HCT116 (cell line): ENCODE results near the gene POU1F1. TPM values are rescaled to one million over a fixed set of nuclear protein-coding genes. Genes with fewer than 3 reads are reported as not detected.

ENCODE experiments used
- ATAC-seq: fragments of 200-7000 bp; cut with Tn5 transposase; 2 replicates; pipeline ENCODE4 v1.9.1; 2020; ENCODE audit warnings: mild to moderate bottlenecking, moderate library complexity
- BruUV-seq: library from RNA; stranded (reverse); fragments of 400-500 nt; replicated peaks from 2 replicates; lab custom pipeline; 2021; lab: Mats Ljungman, UMichigan
- CTCF ChIA-PET: fragments of 300-600 bp; sonication (Branson Sonifier 250); formaldehyde crosslinking; loops from one replicate; lab custom pipeline; 2021; ENCODE audit warnings: antibody characterized with exemption; lab: Charles Lee
- POLR2A ChIA-PET: fragments of 300-600, 350-600 bp; sonication (Branson Sonifier 250); formaldehyde crosslinking; loops from one replicate; lab custom pipeline; 2021; ENCODE audit warnings: antibody characterized with exemption; lab: Charles Lee
- RAD21 ChIA-PET, 2 experiments: fragments of 300-600 bp; sonication (Branson Sonifier 250); formaldehyde crosslinking; loops; one replicate each; lab custom pipeline; 2023; ENCODE audit warnings: low total read pairs in 2 of 2; ENCODE audit not compliant: uncharacterized antibody in 2 of 2, unreplicated experiment in 2 of 2, low non-redundant PET in 1 of 2; lab: Charles Lee
- DNase-seq: peaks from one replicate; pipeline ENCODE4 v3.0.0-alpha.2; 2010; ENCODE audit warnings: low read depth, low spot score
- H2AFZ ChIP-seq: fragments of 200-600 bp; shearing (Covaris generic), sonication (generic); 2 replicates; pipeline ENCODE4 v1.6.1; 2017; ENCODE audit warnings: low read depth, mixed run types, mixed read lengths, antibody characterized with exemption, low read length; ENCODE audit not compliant: poor library complexity, severe bottlenecking
- H3K27ac ChIP-seq: 2 replicates; pipeline ENCODE4 v1.5.1; 2012; ENCODE audit warnings: low read depth, low read length
- H3K27me3 ChIP-seq: fragments of 200-600 bp; sonication (generic); 2 replicates; pipeline ENCODE4 v1.6.1; 2016; ENCODE audit warnings: mixed run types, low read length, mixed read lengths; ENCODE audit not compliant: insufficient read depth
- H3K36me3 ChIP-seq, 2 experiments: fragments of 200-500 bp in 1 of 2; fragments of 200-600 bp in 1 of 2; sonication (Bioruptor generic) in 1 of 2; sonication (generic) in 1 of 2; 2 replicates each; pipeline versions ENCODE4 v1.5.1 to v1.6.1; 2014 to 2016; ENCODE audit warnings: low read length in 2 of 2, inconsistent platforms in 1 of 2, mixed read lengths in 1 of 2, mixed run types in 1 of 2; ENCODE audit not compliant: insufficient read depth in 2 of 2, control insufficient read depth in 1 of 2
- H3K4me1 ChIP-seq, 2 experiments: fragments of 200-600 bp in 1 of 2; sonication (generic) in 1 of 2; 2 replicates each; pipeline versions ENCODE4 v1.5.1 to v1.6.1; 2012 to 2017; ENCODE audit warnings: low read length in 2 of 2, inconsistent platforms in 1 of 2, mild to moderate bottlenecking in 1 of 2, mixed read lengths in 1 of 2, mixed run types in 1 of 2, moderate library complexity in 1 of 2; ENCODE audit not compliant: insufficient read depth in 2 of 2, control insufficient read depth in 1 of 2
- H3K4me2 ChIP-seq: fragments of 200-600 bp; sonication (generic); 2 replicates; pipeline ENCODE4 v1.6.1; 2017; ENCODE audit warnings: mixed run types, low read length, mixed read lengths
- H3K4me3 ChIP-seq, 2 experiments: fragments of 200-600 bp in 1 of 2; sonication (generic) in 1 of 2; replicated peaks in 1 of 2; 2 replicates each; pipeline ENCODE4 v1.5.1; 2011 to 2016; ENCODE audit warnings: low read length in 2 of 2, control low read depth in 1 of 2, low read depth in 1 of 2, mild to moderate bottlenecking in 1 of 2, mixed read lengths in 1 of 2, mixed run types in 1 of 2
- H3K79me2 ChIP-seq: fragments of 200-600 bp; sonication (generic); 2 replicates; pipeline ENCODE4 v1.6.1; 2017; ENCODE audit warnings: mild to moderate bottlenecking, mixed run types, low read length, moderate library complexity, mixed read lengths; ENCODE audit not compliant: insufficient read depth
- H3K9ac ChIP-seq: fragments of 200-600 bp; sonication (generic); 2 replicates; pipeline ENCODE4 v1.6.1; 2016; ENCODE audit warnings: low read length, mixed read lengths
- H3K9me2 ChIP-seq: fragments of 200-600 bp; sonication (generic), shearing (Covaris generic); 2 replicates; pipeline ENCODE4 v1.6.1; 2017; ENCODE audit warnings: mixed run types, mild to moderate bottlenecking, moderate library complexity; ENCODE audit not compliant: insufficient read depth
- H3K9me3 ChIP-seq, 2 experiments: fragments of 200-500 bp in 1 of 2; fragments of 200-600 bp in 1 of 2; sonication (Bioruptor generic) in 1 of 2; sonication (generic) in 1 of 2; 2 replicates each; pipeline ENCODE4 v1.6.1; 2014 to 2017; ENCODE audit warnings: low read length in 2 of 2, mixed read lengths in 2 of 2, inconsistent platforms in 1 of 2, low read depth in 1 of 2, mild to moderate bottlenecking in 1 of 2, mixed run types in 1 of 2, moderate library complexity in 1 of 2; ENCODE audit not compliant: control insufficient read depth in 1 of 2, insufficient read depth in 1 of 2
- H4K20me1 ChIP-seq: fragments of 200-600 bp; sonication (generic), shearing (Covaris generic); 2 replicates; pipeline ENCODE4 v1.6.1; 2017; ENCODE audit warnings: mixed run types, mild to moderate bottlenecking, moderate library complexity; ENCODE audit not compliant: insufficient read depth
- CBX3 ChIP-seq: IDR thresholded peaks from 2 replicates; pipeline ENCODE4 v1.6.1; 2012; ENCODE audit warnings: low read depth
- EGR1 ChIP-seq: IDR thresholded peaks from 2 replicates; pipeline ENCODE4 v1.6.1; 2012; ENCODE audit warnings: low read depth
- FOSL1 ChIP-seq: IDR thresholded peaks from 2 replicates; pipeline ENCODE4 v1.6.1; 2012; ENCODE audit warnings: low read depth
- POLR2A ChIP-seq: IDR thresholded peaks from 2 replicates; pipeline ENCODE4 v1.7.0; 2011; ENCODE audit warnings: borderline replicate concordance; ENCODE audit not compliant: insufficient read depth, insufficient read length; ENCODE audit errors: extremely low read depth
- POLR2AphosphoS5 ChIP-seq: IDR thresholded peaks from 2 replicates; pipeline ENCODE4 v1.6.1; 2011; ENCODE audit warnings: mild to moderate bottlenecking, low read depth, low read length, moderate library complexity
- SP1 ChIP-seq: IDR thresholded peaks from 2 replicates; pipeline ENCODE4 v1.6.1; 2012; ENCODE audit warnings: low read depth
- TCF7L2 ChIP-seq: IDR thresholded peaks from 2 replicates; pipeline ENCODE4 v1.7.0; 2011; ENCODE audit warnings: borderline replicate concordance, inconsistent platforms; ENCODE audit not compliant: insufficient read depth, insufficient read length; ENCODE audit errors: extremely low read depth
- YY1 ChIP-seq: IDR thresholded peaks from 2 replicates; pipeline ENCODE4 v1.6.1; 2011; ENCODE audit warnings: low read length, low read depth, moderate library complexity, mild to moderate bottlenecking; ENCODE audit not compliant: insufficient replicate concordance; ENCODE audit errors: extremely low read depth
- ZNF274 ChIP-seq: fragments of 200-500 bp; sonication (Bioruptor generic); IDR thresholded peaks from 2 replicates; pipeline ENCODE4 v1.6.1; 2014; ENCODE audit warnings: mild to moderate bottlenecking, low read depth, low read length, inconsistent platforms
- intact Hi-C: fragments of 100-400 bp; cut with micrococcal nuclease; formaldehyde crosslinking; loops from 2 replicates; pipeline ENCODE4 v1.10.0; 2022
- total RNA-seq: library from RNA; stranded (reverse); gene quantifications from one replicate; pipeline ENCODE4 v1.2.1, GENCODE V29; 2021; ENCODE audit not compliant: unreplicated experiment
- TF ChIP-seq, protein P1 (sequence below): IDR thresholded peaks from 2 replicates; pipeline ENCODE4 v1.6.1; 2012; ENCODE audit warnings: low read depth
- TF ChIP-seq, protein P2 (sequence below): IDR thresholded peaks from 2 replicates; pipeline ENCODE4 v1.6.1; 2012
- TF ChIP-seq, protein P3 (sequence below): IDR thresholded peaks from 2 replicates; pipeline ENCODE4 v1.6.1; 2012
- TF ChIP-seq, protein P4 (sequence below), 3 experiments: fragments of 200-600 bp in 1 of 3; sonication (generic) in 1 of 3; IDR thresholded peaks in 2 of 3; conservative IDR thresholded peaks in 1 of 3; 2 replicates each; pipeline ENCODE4 v1.5.1; 2012 to 2017; ENCODE audit warnings: low read depth in 2 of 3, low read length in 2 of 3, antibody characterized with exemption in 1 of 3, borderline replicate concordance in 1 of 3, control low read depth in 1 of 3, mild to moderate bottlenecking in 1 of 3, mixed read lengths in 1 of 3, mixed run types in 1 of 3, moderate library complexity in 1 of 3; ENCODE audit not compliant: insufficient read depth in 1 of 3

POU1F1 gene
- total RNA-seq, 1 experiment from 2014 or later, result not detected

DNA sequence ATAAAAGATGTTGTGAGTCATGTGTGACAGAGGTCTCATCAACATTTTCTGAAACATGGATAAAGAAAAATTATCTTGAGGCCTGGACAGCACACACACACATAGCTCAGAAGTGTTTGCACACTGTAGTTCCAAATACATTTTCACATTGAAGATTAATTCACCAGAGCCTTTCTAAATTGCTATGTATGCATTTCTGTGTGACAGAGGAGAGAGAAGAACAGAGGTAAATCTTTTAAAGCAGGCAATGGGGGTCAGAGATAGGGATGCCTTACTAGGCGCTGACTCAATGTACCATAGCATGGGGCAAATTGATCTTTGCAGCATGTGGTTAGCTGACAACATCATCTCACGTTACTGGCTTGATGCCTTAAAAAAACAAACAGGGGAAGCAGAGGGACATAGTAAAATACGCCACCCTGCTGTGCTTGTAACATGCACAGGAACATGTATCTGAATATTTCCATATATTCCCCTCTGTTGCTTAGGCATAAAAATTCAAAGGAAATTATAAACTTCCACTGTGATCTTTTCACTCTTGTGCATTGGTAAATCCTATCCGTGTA is 7.7 kb downstream of the POU1F1 start:
- intact Hi-C loops, result no loop called here
- no TSS peak for BruUV-seq
- no peaks in the 10 kb centered on the region for H3K27me3 ChIP-seq
- H3K27ac ChIP-seq, result no peak overlapping the region
- no peaks in the 10 kb centered on the region for H3K36me3 ChIP-seq
- no peak overlapping the region for H3K4me2 ChIP-seq
- ATAC-seq (no peak), DNase-seq (no peak)
- H3K4me3 ChIP-seq, result no peak overlapping the region
- no peak overlapping the region for H3K9ac ChIP-seq
- ChIA-PET CTCF (no interaction called here), POLR2A (no interaction called here), RAD21 (no interaction called here)
- H4K20me1 ChIP-seq, result no peaks in the 10 kb centered on the region
- TF ChIP-seq EGR1 (no peak), POLR2AphosphoS5 (no peak), ZNF274 (no peak), CBX3 (no peak), YY1 (no peak), POLR2A (no peak), SP1 (no peak), TCF7L2 (no peak), FOSL1 (no peak)
- TF ChIP-seq, protein P1, sequence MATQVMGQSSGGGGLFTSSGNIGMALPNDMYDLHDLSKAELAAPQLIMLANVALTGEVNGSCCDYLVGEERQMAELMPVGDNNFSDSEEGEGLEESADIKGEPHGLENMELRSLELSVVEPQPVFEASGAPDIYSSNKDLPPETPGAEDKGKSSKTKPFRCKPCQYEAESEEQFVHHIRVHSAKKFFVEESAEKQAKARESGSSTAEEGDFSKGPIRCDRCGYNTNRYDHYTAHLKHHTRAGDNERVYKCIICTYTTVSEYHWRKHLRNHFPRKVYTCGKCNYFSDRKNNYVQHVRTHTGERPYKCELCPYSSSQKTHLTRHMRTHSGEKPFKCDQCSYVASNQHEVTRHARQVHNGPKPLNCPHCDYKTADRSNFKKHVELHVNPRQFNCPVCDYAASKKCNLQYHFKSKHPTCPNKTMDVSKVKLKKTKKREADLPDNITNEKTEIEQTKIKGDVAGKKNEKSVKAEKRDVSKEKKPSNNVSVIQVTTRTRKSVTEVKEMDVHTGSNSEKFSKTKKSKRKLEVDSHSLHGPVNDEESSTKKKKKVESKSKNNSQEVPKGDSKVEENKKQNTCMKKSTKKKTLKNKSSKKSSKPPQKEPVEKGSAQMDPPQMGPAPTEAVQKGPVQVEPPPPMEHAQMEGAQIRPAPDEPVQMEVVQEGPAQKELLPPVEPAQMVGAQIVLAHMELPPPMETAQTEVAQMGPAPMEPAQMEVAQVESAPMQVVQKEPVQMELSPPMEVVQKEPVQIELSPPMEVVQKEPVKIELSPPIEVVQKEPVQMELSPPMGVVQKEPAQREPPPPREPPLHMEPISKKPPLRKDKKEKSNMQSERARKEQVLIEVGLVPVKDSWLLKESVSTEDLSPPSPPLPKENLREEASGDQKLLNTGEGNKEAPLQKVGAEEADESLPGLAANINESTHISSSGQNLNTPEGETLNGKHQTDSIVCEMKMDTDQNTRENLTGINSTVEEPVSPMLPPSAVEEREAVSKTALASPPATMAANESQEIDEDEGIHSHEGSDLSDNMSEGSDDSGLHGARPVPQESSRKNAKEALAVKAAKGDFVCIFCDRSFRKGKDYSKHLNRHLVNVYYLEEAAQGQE, result no peak
- TF ChIP-seq, protein P2, sequence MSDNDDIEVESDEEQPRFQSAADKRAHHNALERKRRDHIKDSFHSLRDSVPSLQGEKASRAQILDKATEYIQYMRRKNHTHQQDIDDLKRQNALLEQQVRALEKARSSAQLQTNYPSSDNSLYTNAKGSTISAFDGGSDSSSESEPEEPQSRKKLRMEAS, result no peak
- TF ChIP-seq, protein P3, sequence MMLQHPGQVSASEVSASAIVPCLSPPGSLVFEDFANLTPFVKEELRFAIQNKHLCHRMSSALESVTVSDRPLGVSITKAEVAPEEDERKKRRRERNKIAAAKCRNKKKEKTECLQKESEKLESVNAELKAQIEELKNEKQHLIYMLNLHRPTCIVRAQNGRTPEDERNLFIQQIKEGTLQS, result no peak
- TF ChIP-seq, protein P4, sequence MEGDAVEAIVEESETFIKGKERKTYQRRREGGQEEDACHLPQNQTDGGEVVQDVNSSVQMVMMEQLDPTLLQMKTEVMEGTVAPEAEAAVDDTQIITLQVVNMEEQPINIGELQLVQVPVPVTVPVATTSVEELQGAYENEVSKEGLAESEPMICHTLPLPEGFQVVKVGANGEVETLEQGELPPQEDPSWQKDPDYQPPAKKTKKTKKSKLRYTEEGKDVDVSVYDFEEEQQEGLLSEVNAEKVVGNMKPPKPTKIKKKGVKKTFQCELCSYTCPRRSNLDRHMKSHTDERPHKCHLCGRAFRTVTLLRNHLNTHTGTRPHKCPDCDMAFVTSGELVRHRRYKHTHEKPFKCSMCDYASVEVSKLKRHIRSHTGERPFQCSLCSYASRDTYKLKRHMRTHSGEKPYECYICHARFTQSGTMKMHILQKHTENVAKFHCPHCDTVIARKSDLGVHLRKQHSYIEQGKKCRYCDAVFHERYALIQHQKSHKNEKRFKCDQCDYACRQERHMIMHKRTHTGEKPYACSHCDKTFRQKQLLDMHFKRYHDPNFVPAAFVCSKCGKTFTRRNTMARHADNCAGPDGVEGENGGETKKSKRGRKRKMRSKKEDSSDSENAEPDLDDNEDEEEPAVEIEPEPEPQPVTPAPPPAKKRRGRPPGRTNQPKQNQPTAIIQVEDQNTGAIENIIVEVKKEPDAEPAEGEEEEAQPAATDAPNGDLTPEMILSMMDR (IDR thresholded peaks at IDR 0.05 in 2 of 3, conservative IDR thresholded peaks at IDR 0.05 in 1 of 3; ENCODE audit: borderline replicate concordance in 1 of 3, insufficient read depth in 1 of 3, low read depth in 2 of 3, low read length in 2 of 3), result no peak
- no peaks in the 10 kb centered on the region for H3K4me1 ChIP-seq
- no peaks in the 10 kb centered on the region for H3K9me3 ChIP-seq
- H3K79me2 ChIP-seq, result no peaks in the 10 kb centered on the region
- H3K9me2 ChIP-seq, result no peaks in the 10 kb centered on the region
- no peak overlapping the region for H2AFZ ChIP-seq
